Upper lobe of right lung (tissue), 1 donor: ENCODE measurements around the gene MORC3. TPM values are rescaled to one million over a fixed set of nuclear protein-coding genes. Genes with fewer than 3 reads are reported as not detected.
"Not testable (repeated sequence)": the region's sequence is repeated elsewhere in the genome, so short reads cannot be mapped to it uniquely, and the experiment has no call there.

Source experiments
- ATAC-seq: fragments of 200-7000 bp; cut with Tn5 transposase; one replicate; pipeline ENCODE4 v1.9.1; 2020; ENCODE audit warnings: mild to moderate bottlenecking, moderate library complexity
- DNase-seq: peaks from one replicate; pipeline ENCODE4 v3.0.0-alpha.2; 2020
- H3K27ac ChIP-seq: fragments of 200-600 bp; one replicate; pipeline ENCODE4 v1.8.0; 2022
- H3K27me3 ChIP-seq: fragments of 200-600 bp; one replicate; pipeline ENCODE4 v1.8.0; 2022; ENCODE audit warnings: mild to moderate bottlenecking
- H3K36me3 ChIP-seq: fragments of 200-600 bp; one replicate; pipeline ENCODE4 v1.8.0; 2022
- H3K4me1 ChIP-seq: fragments of 200-600 bp; one replicate; pipeline ENCODE4 v1.8.0; 2022
- H3K4me3 ChIP-seq: fragments of 200-600 bp; one replicate; pipeline ENCODE4 v1.8.0; 2022; ENCODE audit warnings: mild to moderate bottlenecking
- H3K9me3 ChIP-seq: fragments of 200-600 bp; one replicate; pipeline ENCODE4 v1.8.0; 2022
- CTCF ChIP-seq: fragments of 200-600 bp; IDR thresholded peaks from one replicate; pipeline ENCODE4 v1.8.0; 2022; ENCODE audit warnings: antibody characterized with exemption
- intact Hi-C: fragments of 100-400 bp; cut with DNase I; formaldehyde crosslinking; loops from one replicate; pipeline ENCODE4 v1.11.0; 2022
- total RNA-seq: library from RNA; stranded (reverse); fragmentation: NEBNext Ultra II Directional; extraction: Animal tissue kit (Norgen Biotek cat#: 25700); gene quantifications from one replicate; pipeline ENCODE4 v1.2.1, GENCODE V29; 2021
- donor health status: DM: no; HTN: yes; CAD: no; lungs with severe emphysema.

MORC3 gene
- total RNA-seq, 1 donor from 2014 or later, result 32.3 TPM

DNA sequence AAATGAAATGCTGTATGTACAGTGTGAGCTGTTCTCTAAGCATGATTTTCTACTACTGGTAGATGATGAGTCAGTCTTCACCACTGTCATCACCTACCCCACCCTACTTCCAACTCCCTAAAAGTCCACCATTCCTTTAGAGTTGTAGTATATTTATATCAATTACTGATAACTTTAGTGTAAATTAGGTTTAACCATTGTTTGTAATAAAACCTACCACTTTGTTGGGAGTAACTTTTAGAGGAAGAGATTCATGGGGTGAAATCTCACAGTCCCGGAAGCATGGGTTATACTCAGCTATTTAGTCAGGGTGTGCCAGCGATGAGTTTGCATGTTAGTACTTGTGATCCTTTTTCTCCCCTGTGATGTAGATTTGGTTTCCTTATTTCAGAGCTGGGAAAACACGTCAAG is 17.1 kb downstream of the MORC3 start:
- no peak overlapping the region for H3K27ac ChIP-seq
- intact Hi-C loops, result no loop called here
- H3K36me3 ChIP-seq, result peaks cover 75% of the 10 kb centered on the region
- H3K4me1 ChIP-seq, result peaks cover 7% of the 10 kb centered on the region
- no peak overlapping the region for H3K4me3 ChIP-seq
- no peak for ATAC-seq
- no peaks in the 10 kb centered on the region for H3K27me3 ChIP-seq
- no peak for TF ChIP-seq CTCF
- no peak for DNase-seq
- no peaks in the 10 kb centered on the region for H3K9me3 ChIP-seq

DNA sequence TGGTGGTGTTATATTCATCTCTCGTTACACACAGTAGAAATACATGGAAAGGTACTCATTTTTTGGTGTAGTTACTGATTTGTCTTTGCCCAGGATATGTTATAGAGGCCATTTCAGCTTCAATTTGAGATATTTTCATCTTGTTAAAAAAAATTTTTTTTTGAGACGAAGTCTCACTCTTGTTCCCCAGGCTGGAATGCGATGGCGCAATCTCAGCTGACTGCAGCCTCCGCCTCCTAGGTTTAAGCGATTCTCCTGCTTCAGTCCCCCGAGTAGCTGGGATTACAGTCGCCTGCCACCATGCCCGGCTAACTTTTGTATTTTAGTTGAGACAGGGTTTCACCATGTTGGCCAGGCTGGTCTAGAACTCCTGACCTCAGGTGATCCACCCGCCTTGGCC is 19.0 kb downstream of the MORC3 start:
- H3K27me3 ChIP-seq, result no peaks in the 10 kb centered on the region

GRCh38 chr21:36342581-36342980 is 22.6 kb downstream of the MORC3 start:
- intact Hi-C loops, H3K9me3 ChIP-seq, H3K27me3 ChIP-seq, ATAC-seq, H3K4me1 ChIP-seq, H3K27ac ChIP-seq, DNase-seq, H3K4me3 ChIP-seq: not testable (repeated sequence)
- peaks cover 100% of the 10 kb centered on the region for H3K36me3 ChIP-seq

More for the DNA sequence above, 19.0 kb downstream of the MORC3 start:
- Histone ChIP-seq H3K4me1 (no peaks in the 10 kb centered on the region), H3K4me3 (no peak overlapping the region), H3K36me3 (peaks cover 85% of the 10 kb centered on the region), H3K9me3 (no peaks in the 10 kb centered on the region), H3K27ac (no peak overlapping the region)
- ATAC-seq (no peak), DNase-seq (no peak)
- intact Hi-C loops, result no loop called here
- TF ChIP-seq CTCF, result no peak

DNA sequence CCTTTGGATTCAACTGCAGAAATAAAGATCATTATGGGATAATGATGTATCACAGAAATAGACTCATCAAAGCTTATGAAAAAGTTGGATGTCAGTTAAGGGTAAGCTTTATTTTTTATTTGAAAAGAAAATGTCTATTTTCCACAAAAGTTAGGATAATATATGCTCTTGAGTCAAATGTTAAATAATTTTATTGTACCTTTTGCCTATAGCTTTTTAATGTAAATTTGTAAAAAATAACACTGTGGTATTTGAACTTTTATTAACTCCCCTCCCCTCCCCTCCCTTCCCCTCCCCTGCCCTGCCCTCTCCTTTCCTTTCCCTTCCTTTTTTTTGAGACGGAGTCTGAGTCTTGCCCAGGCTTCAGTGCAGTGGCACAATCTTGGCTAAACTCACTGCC is 24.9 kb downstream of the MORC3 start:
- no peak for DNase-seq
- ATAC-seq, result no peak
- TF ChIP-seq CTCF, result no peak
- Histone ChIP-seq H3K27ac (no peak overlapping the region), H3K27me3 (no peaks in the 10 kb centered on the region), H3K9me3 (no peaks in the 10 kb centered on the region), H3K4me1 (no peaks in the 10 kb centered on the region), H3K4me3 (no peak overlapping the region), H3K36me3 (peaks cover 100% of the 10 kb centered on the region)
- intact Hi-C loops, result no loop called here

DNA sequence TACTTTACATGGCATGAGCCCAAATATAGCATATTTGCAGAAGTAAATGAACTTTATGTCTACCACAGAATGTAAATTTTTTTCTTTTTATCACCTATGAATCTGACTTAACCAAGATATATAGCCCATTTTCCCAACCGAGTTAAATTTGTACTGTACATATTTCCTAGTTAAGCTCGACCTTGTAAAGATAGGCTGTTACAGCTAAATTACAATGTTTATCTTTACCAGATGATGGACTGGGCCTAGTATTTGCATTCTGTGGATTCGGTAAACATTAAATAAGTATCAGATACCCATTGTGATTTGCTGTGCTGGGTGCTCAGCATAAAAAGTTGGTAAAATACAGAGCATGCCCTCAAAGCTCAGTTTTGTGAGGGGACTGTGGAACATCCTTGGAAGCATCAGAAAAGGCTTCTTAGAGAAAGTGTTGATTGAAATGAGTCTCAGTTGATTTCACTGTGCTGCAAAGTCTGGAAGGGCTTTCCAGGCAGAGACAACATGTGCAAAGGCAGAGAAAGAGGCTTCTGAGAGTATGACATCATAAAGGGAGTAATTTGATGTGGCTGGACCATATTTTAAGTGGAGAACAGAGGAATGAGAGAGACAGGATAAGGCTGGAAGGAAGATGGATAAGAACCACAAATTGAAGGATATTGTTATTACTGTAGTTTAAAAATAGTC is 27.4 kb downstream of the MORC3 start:
- no peak overlapping the region for H3K4me3 ChIP-seq
- H3K4me1 ChIP-seq, result no peaks in the 10 kb centered on the region
- no peak for TF ChIP-seq CTCF
- H3K27me3 ChIP-seq, result no peaks in the 10 kb centered on the region
- H3K27ac ChIP-seq, result no peak overlapping the region
- ATAC-seq, result no peak
- intact Hi-C loops, result no loop called here
- no peaks in the 10 kb centered on the region for H3K9me3 ChIP-seq
- peaks cover 96% of the 10 kb centered on the region for H3K36me3 ChIP-seq
- no peak for DNase-seq

DNA sequence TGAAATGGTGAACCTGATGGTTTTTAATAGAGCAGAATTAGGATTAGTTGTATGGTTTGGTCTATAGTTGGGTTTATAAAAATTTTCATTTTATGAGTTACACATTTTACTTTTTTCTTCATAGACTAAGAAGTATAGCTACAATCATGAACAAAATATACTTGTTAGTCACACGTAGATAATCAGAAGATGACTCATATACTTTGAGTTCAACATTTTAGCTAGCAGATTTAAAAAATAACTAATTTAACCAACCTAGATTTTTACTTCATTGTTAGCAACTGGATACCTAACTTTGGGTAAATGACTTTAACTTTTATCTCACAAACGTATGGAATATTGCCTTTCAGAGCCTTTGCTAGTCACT is 27.9 kb downstream of the MORC3 start:
- no peak for ATAC-seq
- intact Hi-C loops, result no loop called here
- H3K4me3 ChIP-seq, result no peak overlapping the region
- no peak overlapping the region for H3K27ac ChIP-seq
- H3K9me3 ChIP-seq, result no peaks in the 10 kb centered on the region
- TF ChIP-seq CTCF, result no peak
- no peak for DNase-seq
- H3K4me1 ChIP-seq, result no peaks in the 10 kb centered on the region
- peaks cover 94% of the 10 kb centered on the region for H3K36me3 ChIP-seq
- H3K27me3 ChIP-seq, result no peaks in the 10 kb centered on the region
